DOHH2 (cell line): ENCODE data around the gene RORB.

Experiments used
- CTCF ChIP-seq: fragments of 200-600 bp; sonication (generic); IDR thresholded peaks from one replicate; pipeline ENCODE4 v1.5.1; 2014; ENCODE audit warnings: antibody characterized with exemption, mild to moderate bottlenecking, low read depth, low read length; ENCODE audit not compliant: poor library complexity, severe bottlenecking
- EZH2phosphoT487 ChIP-seq: fragments of 200-600 bp; sonication (generic); IDR thresholded peaks from 2 replicates; pipeline ENCODE4 v1.6.1; 2017; ENCODE audit warnings: borderline replicate concordance, mild to moderate bottlenecking, antibody characterized with exemption, low read length, moderate library complexity, mixed read lengths

GRCh38 chr9:74711341-74711740 lies 214.2 kb downstream of the RORB start:
- TF ChIP-seq CTCF (no peak), EZH2phosphoT487 (no peak)
